ENCODE data around the gene SMIM44.

SMIM44 gene

DNA sequence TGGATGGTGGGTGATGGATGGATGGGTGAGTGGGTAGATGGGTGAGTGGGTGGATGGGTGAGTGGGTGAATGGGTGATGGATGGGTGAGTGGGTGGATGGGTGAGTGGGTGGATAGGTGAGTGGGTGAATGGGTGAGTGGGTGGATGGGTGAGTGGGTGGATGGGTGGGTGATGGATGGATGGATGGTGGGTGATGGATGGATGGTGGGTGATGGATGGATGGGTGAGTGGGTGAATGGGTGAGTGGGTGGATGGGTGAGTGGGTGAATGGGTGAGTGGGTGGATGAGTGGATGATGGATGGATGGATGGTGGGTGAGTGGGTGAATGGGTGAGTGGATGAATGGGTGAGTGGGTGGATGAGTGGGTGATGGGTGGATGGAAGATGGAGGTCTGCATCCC lies 5.7 kb downstream of the SMIM44 start:
- DNase-seq (ENCODE audit: low read depth), result no peak

DNA sequence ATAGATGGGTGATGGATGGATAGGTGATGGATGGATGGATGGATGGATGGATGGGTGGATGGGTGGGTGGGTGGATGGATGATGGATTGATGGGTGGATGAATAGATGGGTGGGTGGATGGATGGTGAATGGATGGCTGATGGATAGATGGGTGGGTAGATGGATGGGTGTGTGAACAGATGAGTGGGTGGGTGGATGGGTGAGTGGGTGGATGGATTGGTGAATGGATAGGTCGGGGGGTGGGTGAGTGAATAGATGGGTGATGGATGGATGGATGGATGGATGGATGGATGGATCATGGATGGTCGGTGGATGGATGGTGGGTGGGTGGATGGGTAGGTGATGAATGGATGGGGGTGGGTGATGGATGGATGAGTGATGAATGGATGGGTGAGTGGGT lies 6.4 kb downstream of the SMIM44 start:
- DNase-seq (ENCODE audit: low read depth), result no peak

DNA sequence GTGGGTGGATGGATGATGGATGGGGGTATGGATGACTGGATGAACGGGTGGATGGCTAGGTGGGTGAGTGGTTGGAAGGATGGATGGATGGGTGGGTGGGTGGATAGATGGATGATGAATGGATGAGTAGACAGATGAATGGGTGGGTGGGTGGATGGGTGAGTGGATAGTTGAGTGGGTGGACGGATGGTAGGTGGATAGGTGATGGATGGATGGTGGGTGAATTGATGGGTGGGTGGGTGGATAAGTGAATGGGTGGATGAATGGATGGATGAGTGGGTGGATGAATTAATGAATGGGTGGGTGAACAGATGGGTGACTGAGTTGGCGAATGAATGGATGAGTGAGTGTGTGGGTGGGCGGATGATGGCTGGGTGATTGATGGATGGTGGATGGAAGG lies 7.8 kb downstream of the SMIM44 start:
- DNase-seq (ENCODE audit: low read depth), result no peak

DNA sequence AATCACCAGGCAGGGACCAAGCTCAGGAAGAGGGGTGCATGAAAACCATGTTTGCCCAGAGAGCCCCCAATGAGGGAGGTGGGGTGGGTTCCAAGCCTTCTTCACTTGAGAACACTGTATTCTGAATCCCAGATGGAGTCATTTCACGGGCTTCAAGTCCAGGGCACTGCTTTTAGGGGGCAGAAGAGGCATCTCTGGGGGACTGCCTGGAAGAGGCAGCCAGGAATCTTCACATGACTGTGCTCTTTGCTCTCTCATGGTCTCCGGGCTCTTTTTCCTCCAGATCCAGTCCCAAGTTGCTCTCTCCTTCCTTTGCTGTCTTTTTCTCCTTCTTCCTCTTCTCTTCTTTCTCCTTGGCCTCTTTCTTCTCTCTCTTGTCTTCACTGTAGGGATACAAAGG lies 8.6 kb downstream of the SMIM44 start:
- DNase-seq (ENCODE audit: low read depth), result no peak

DNA sequence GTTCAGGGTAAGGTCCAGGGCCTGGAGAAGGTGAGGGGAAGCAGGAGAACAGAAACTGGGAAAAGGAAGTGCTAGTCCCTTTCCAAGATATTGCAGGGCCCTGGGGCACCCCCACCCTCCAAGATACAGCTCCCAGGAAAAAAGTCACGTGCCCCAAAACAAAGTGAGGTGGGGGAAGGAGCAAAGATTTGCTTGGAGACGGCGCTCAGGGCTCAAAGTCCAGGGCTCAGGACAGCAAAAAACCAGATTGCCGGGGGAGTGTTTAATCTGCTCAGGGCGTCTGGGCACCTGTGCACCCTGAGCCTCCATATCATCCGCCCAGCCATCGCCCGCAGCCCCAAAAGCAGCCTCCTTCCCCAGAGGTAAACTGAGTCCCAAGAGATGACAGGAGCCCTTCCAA lies 9.2 kb downstream of the SMIM44 start:
- no peak for DNase-seq (ENCODE audit: low read depth)

DNA sequence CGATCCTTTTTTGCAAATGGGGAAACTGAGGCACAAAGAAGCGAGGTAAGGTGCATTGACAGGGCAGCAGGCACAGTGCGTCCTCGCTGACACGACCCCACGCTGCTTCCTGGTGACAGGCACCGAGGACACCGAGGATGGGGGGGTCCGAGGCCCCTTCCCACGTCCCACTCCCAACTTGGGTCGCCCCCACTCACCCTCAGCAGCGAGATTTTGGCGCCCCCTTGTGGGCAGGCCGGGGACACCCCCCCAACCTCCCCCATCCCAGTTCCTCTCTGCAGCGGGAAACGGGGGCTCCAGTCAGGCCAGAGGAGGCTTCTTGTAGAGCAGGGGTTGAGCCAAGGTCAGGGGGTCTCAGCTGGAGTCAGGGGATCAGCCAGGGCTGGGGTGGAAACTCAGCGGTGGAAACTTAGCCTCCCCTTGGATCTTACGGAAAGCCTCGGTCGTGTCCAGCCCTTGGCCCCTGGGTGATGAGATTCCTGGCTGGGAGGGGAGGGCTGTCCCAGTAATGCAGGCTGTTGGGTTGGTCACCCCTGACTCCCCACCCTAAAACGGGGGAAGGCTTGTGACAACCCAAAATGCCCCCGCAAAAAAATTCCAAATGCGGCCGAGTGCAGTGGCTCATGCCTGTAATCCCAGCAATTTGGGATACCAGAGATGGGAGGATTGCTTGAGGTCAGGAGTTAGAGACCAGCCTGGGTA lies 11.1 kb downstream of the SMIM44 start:
- DNase-seq (ENCODE audit: low read depth), result no peak

DNA sequence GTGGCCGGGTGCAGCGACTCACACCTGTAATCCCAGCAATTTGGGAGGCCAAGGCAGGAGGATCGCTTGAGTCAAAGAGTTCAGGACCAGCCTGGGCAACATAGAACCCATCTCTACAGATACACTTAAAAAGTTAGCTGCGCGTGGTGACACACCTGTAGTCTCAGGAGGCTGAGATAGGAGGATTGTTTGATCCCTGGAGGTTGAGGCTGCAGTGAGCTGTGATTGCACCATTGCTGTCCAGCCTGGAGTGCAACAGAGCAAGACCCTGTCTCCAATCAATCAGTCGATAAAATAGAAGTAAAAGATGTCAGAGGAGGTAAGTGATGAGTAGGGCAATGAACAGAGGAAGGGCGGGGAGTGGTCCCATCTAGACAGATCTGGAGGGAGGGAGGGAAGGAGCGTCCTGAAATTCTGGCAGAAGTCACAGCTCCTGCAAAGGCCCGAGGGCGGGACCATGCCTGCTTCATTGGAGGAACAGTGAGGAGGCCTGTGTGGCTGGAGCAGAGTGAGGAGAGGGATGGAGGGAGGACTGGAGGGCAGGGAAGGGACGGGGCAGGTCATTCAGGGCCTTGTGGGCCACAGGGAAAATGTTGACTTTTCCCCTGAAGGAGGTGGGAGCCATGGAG lies 12.6 kb downstream of the SMIM44 start:
- no peak for DNase-seq (ENCODE audit: low read depth)

DNA sequence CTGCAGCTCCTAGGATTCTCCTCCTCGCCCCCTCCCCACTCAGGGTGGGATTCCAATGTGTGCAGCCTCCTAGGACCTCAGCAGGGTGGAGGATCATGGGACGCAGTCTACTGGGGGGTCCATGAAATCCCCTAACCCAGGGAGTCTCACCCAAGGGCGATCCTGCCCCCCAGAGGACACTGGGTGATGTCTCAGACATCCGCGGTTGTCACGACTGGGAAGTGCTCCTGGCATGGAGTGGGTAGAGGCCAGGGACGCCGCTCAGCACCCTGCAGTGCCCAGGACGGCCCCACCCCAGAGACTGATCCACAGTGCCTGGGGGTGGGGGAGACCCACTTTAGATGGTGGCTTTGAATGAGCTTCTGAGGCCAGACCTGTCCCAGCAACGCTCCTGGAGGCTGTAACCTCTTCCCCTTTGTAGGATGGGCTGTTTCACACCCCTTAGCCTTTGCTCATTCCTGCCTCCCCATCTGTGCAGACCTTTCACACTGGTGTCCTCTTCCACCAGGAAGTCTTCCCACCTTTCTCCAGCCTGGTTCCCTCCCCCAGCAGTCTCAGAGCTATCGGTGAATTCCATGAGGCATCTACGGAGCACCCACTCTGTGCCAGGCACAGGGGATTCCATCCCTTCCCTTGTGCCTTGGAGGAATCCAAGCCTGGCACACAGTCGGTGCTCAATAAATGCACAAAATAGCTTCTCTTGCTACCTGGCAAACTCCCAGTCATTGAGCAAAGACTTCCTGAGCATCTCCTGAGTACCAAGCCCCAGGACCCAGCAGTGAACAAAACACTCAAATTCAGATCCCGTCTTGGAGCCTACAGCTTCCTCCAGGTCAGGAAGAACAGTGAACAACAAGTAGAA lies 13.4 kb downstream of the SMIM44 start:
- no peak for DNase-seq (ENCODE audit: low read depth)

DNA sequence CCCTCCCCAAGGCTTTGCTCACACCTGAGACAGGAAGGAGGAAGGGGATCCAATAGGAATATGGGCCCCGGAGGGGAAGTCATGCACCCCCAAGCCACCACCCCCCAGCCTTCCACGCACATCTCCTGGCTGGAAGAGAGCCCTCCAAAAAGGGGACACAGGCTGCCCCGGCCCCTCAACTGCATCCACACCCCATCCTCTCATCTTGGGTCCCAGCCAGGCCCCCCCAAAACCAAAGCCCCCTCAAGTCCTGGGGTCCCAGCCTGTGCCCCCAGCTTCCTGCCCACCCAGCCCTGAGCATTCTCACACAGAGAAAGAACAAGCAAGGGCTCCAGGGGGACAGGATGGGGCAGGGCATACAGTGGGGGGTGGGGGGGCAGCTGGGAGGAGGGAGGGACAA lies 15.0 kb downstream of the SMIM44 start:
- DNase-seq (ENCODE audit: low read depth), result no peak

DNA sequence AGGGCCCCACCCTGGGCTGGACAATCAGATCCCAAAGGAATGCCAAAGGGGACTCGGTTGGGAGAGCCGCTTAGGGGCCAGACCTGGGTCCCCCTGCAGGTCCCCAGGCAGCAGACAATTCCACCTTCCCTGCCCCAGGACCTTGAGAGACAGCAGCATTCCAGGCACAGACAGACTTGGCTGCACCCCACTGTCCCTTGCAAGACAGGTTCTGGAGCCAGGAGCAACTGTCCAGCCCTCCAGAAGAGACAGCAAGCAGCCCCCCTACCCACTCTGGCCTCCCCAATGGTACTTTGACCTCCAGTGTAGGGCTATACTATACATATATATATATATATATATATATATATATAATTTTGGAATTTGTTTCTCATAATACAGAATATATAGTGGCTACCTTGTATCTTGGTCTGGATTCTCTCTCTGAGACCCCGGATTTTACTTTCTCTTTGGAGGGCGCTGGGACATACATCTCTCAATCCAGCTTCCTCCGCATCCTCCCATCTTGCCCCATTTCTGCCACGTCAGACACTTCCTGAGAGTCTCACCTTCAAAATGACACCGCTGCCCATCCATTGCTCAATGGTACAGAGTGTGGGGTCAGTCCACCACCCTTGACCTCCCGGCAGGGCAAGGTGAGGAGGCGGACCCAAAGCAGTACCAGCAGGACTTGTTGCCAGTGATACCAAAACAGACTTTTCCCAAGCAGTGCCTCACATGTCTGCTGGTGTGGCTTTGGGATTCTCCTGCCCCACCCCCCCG lies 15.6 kb downstream of the SMIM44 start:
- DNase-seq (ENCODE audit: low read depth), result no peak

DNA sequence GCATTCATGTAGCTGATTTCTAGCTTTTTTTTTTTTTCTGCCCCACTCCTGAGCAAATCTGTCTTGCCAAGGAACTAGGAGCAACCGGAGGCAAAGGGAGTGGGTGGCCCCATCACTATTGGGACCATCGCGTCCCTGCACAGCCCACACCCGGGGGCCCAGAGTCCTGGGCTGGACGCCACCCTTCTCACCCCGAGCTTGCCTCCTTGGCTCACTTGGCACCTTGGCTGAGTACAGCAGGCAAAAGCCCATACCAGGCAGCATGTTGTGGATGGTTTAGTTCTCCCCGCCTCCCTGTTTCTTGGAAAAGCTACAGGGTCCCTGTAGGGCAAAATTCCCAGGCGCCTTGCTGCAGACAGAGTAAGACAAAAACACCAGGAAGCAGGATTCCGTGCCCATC lies 16.6 kb downstream of the SMIM44 start:
- no peak for DNase-seq (ENCODE audit: low read depth)

DNA sequence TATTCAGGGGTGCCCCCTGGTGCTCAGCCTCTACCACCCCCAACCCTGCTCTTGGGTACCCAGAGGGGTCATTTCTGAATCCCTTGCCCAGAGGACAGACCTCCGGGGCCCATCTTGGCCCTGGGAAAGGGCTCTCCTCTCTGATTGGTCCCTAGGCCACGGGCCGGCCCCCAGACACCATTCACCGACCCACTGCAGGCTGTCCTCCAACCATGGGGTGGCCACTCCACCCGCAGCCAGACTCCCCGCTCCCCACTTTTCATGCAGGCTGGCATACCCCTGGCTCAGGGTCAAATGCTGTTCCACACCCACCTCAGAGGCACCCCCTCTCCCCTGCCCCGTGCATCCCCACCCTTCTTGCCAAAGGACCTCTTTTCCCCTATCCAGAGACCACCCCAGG lies 17.7 kb downstream of the SMIM44 start:
- no peak for DNase-seq (ENCODE audit: low read depth)

DNA sequence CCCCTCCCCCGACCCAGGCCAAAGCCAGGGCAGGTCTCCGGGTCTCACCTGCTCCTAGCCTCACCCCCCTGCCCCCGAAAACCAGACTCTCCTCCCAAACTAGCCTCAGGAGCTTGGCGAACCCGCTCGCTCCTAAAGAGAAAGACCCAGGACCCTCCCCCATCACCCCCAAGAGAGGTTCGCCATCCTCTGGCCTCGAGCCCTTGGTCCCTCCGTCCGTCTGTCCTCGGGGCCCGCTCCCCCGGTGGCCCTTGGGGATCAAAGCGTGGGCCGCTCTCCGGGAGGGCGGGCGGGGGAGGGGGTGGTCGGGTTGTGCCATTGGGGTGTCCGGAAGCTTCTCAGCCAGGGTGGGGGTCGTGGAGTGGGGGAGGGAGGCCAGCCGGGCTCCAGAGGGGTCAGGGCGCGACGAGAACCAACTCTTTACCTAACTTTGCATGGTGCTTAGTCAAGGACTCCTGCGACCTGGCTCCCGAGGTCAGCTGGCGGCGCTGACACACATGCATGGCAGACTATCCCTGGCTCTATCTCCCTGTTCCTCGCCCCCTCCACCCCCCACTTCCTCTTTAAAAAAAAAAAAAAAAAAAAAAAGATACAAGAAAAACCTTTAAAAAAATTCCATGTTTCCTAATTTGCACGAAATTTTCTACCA lies 18.5 kb downstream of the SMIM44 start:
- no peak for DNase-seq (ENCODE audit: low read depth)

DNA sequence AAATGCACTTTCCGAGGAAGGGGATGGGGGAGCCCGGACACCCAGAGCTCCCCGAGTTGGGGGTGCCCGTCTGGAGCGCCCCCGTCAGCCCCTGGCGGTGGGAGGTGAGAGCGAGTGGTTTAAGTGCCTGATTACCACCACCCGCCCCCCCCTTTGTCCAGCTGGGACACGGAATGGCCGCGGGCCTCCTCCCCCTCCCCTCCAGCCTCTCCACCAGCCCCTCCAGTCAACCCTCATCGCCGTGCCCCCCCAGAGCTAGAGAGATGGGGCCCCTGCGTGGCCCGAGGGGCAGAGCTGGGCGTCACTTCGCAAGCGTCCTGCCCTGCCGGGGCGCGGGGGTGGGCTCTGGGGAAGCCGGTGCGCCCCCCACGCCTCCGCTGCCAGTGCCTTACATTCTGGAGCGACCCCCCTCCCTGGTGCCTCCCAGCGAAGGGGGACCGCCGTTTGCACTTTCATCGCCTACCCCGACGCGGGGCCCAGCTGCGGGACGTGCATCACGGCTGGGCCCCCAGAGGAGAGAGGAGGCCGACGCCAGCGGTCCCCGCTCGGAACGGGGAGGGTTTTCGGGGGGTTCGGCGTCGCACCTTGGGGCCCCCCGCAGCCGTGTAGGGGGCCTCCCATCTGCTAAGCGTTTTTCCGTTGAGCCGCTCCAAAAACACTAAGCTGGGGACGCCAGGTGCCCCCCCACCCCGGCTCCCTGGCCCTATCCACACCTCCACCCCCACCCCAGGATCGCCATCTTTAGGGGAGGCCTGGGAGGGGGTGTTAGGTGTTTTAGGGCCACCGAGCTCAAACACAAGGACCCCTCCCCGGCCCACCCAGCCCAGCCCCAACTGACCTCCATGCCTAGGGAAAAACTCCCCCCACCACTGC lies 19.3 kb downstream of the SMIM44 start:
- no peak for DNase-seq (ENCODE audit: low read depth)

DNA sequence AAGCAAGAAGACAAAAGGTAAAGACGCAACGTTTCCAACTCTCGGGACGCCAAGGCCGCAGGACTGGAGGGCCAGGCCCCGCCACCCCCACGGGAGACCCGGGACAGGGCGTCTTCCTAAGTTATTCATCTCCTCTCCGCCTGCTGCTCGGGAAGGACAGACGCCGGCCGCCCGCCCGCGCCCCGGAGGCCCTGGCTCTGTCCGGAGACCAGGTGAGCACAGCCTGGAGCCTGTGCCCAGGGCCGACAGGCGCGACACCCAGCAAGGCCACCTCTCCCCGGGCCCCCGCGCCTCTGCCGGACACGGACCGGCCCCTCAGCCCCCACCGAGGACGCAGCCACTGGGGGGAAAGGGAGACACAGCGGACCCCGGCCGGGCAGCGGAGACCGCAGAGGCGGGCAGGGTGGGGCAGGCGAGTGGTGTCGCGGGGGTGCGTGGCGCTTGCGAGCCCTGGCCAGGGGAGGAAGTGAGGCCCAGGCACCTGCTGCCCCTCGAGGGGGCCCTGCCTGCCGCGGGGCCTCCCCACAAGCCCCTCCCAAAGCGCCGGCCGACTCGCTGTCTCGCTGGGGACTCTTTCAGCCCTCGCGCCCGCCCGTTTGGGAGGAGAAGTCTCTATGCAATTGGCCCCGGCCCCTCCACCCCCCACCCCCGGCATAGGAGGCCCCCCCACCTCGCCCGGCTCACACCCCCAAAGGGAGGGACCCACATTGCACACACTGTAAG lies 20.1 kb downstream of the SMIM44 start:
- DNase-seq (ENCODE audit: low read depth), result no peak

DNA sequence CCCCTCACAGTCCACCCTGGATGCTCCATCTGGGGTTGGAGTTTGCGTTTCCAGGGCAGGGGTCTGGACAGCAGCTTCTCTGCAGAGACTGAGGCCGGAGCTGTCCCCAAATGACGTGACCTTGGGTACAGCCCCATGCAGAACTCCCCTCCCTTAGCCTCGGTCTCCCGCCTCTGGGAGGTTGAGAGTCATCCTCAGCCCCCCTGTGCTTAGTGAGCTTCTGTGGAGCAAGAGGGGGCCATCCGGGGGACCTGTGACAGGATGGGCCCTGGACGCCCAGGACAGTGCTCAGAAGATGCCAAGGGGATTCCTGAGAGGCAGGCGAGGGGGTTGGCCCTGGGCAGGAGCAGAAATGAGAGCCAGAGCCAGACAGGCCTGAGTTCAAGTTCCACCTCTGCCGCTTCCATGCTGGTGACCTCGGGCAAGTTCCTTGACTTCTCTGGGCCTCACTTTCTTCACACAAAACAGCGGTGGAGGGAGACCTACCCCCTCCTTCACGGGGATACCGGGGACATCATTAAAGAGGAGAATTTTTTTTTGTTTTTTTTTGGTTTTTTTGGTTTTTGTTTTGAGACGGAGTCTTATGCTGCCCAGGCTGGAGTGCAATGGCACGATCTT lies 23.2 kb downstream of the SMIM44 start:
- DNase-seq (ENCODE audit: low read depth), result no peak

DNA sequence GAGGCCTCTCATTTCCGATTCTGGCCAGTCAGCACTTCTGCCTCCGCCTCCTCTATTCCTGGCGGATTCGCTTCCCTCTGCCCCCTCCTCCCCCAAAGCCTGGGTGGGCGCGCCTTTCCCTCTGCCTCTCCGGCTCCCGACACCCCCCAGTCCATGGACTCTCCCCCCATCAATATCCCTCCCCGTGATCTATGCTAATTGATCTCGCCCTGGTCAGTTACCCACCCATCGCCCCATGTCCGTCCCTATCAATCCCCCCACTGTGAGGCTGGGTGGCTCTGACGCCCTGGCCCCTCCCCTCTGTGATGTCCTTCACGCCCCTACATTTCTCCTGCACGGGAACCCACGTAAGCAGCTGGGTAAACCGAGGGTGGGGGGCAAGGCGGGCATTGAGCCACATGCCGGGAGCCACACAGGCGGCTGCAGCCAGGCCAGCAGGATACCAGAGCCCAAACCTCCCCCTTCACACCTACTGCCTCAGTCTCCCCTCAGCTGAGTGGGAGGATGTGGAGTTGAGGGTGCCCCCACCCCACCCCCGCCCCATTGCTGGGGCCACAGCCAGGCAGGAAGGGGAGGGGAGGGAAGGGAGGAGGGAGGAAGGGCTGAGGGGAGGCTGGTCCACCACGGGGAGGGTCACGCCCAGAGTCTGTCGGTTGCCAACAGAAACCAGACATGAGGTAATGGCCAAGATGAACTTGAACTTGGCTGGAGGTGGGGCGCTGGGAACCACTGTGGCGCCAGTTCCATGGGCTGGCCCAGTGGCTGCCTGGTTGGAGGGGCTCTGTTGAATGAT lies 24.0 kb downstream of the SMIM44 start:
- no peak for DNase-seq (ENCODE audit: low read depth)

DNA sequence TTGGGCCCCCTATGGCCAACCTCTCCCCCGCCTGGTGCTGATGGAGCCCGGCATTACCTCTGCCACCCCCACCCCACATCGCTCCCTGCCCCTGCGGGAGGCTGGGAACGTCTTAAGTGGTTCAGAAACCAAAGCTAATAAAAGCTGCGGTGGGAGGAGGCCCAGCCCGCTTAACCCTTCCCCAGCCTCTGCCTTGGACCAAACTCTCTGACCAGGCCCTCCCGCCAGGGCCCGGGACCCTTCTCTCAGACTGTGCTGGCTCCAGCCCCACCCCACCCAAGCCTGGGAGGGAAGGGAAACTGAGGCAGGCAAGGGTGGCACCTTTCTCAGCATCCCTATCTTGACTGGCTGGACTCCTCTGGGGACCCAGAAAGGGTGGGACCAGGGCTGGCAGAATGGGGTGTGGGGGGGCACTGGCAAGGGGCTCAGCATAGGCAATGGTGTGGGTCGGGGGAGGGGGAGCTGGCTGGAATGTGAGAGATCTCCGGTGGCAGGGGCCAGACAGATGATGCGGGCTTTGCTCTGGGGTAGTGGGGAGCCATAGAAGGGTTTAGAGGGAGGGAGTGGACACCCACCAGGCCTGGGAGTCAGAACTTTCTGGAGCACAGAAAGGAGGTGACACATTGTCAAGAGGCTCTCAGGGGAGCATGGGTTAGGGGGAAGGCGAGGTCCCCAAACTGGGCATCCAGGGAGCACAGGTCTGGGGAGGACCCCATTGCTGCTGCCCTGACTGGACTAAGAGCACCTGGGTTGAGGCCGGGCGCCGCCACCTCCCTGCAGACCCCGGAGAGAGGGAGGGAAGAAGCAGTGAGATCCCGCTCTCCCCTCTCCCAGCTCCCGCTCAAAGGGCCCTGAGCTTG lies 24.8 kb downstream of the SMIM44 start:
- DNase-seq (ENCODE audit: low read depth), result no peak

Data from HS-27A (cell line).